ENCODE results near the gene SDK1. TPM values are rescaled to one million over a fixed set of nuclear protein-coding genes. Genes with fewer than 3 reads are reported as not detected.

The SDK1 gene
- total and polyA plus RNA-seq, 2 experiments from 2014 or later: 4.1 to 16.5 TPM

GRCh38 chr7:4209126-4209525 lies 908.1 kb downstream of the SDK1 start:
- no peak for DNase-seq (ENCODE audit: low read depth in 1 of 2, low spot score in 1 of 2)
- H3K36me3 ChIP-seq: no peaks in the 10 kb centered on the region
- H3K4me3 ChIP-seq: no peak overlapping the region
- no peak for TF ChIP-seq CTCF (IDR thresholded peaks at IDR 0.05; ENCODE audit: low read depth, low read length)
- no peaks in the 10 kb centered on the region for H3K4me1 ChIP-seq (ENCODE audit: low read depth)
- H3K27ac ChIP-seq: no peak overlapping the region
- no peaks in the 10 kb centered on the region for H3K9me3 ChIP-seq (ENCODE audit: low read depth)
- no peaks in the 10 kb centered on the region for H3K27me3 ChIP-seq

GRCh38 chr7:4209966-4210365 lies 908.9 kb downstream of the SDK1 start:
- no peak for DNase-seq (ENCODE audit: low read depth in 1 of 2, low spot score in 1 of 2)
- Histone ChIP-seq H3K36me3 (no peaks in the 10 kb centered on the region), H3K9me3 (ENCODE audit: low read depth) (no peaks in the 10 kb centered on the region), H3K27me3 (no peaks in the 10 kb centered on the region), H3K4me3 (no peak overlapping the region), H3K4me1 (ENCODE audit: low read depth) (no peaks in the 10 kb centered on the region), H3K27ac (no peak overlapping the region)
- no peak for TF ChIP-seq CTCF (IDR thresholded peaks at IDR 0.05; ENCODE audit: low read depth, low read length)

GRCh38 chr7:4210821-4211220 lies 909.8 kb downstream of the SDK1 start:
- Histone ChIP-seq H3K36me3 (no peaks in the 10 kb centered on the region), H3K27me3 (no peaks in the 10 kb centered on the region), H3K9me3 (ENCODE audit: low read depth) (no peaks in the 10 kb centered on the region), H3K4me3 (no peak overlapping the region), H3K27ac (no peak overlapping the region), H3K4me1 (ENCODE audit: low read depth) (no peaks in the 10 kb centered on the region)
- no peak for TF ChIP-seq CTCF (IDR thresholded peaks at IDR 0.05; ENCODE audit: low read depth, low read length)
- DNase-seq (ENCODE audit: low read depth in 1 of 2, low spot score in 1 of 2): no peak

- no peaks in the 10 kb centered on the region for H3K36me3 ChIP-seq
- no peaks in the 10 kb centered on the region for H3K27me3 ChIP-seq
- no peak for DNase-seq (ENCODE audit: low read depth in 1 of 2, low spot score in 1 of 2)
- no peaks in the 10 kb centered on the region for H3K9me3 ChIP-seq (ENCODE audit: low read depth)
- no peak overlapping the region for H3K27ac ChIP-seq
- H3K4me3 ChIP-seq: no peak overlapping the region
- H3K4me1 ChIP-seq (ENCODE audit: low read depth): no peaks in the 10 kb centered on the region
- TF ChIP-seq CTCF (IDR thresholded peaks at IDR 0.05; ENCODE audit: low read depth, low read length): no peak
Measured at GRCh38 chr7:4211261-4211660, 910.2 kb downstream of the SDK1 start.

GRCh38 chr7:4212376-4212775 lies 911.3 kb downstream of the SDK1 start:
- no peaks in the 10 kb centered on the region for H3K4me1 ChIP-seq (ENCODE audit: low read depth)
- TF ChIP-seq CTCF (IDR thresholded peaks at IDR 0.05; ENCODE audit: low read depth, low read length): no peak
- no peaks in the 10 kb centered on the region for H3K27me3 ChIP-seq
- no peak overlapping the region for H3K4me3 ChIP-seq
- no peaks in the 10 kb centered on the region for H3K36me3 ChIP-seq
- DNase-seq (ENCODE audit: low read depth in 1 of 2, low spot score in 1 of 2): no peak
- H3K9me3 ChIP-seq (ENCODE audit: low read depth): no peaks in the 10 kb centered on the region
- no peak overlapping the region for H3K27ac ChIP-seq
